SK-N-SH (cell line): Measurements from ENCODE around the gene NIPAL4. TPM values are rescaled to one million over a fixed set of nuclear protein-coding genes. Genes with fewer than 3 reads are reported as not detected.

Experiments used
- CTCF ChIA-PET: fragments of 300-600, 350-600 bp; formaldehyde crosslinking; extraction: SDS; loops from one replicate; lab custom pipeline; 2021; lab: Yijun Ruan, JAX
- POLR2A ChIA-PET: fragments of 350-600 bp; sonication (Branson Sonifier 250); formaldehyde crosslinking; extraction: SDS; loops from one replicate; lab custom pipeline; 2020; ENCODE audit warnings: antibody characterized with exemption, inconsistent platforms; lab: Yijun Ruan, JAX
- DNase-seq: peaks from one replicate; pipeline ENCODE4 v3.0.0; 2012
- H2AFZ ChIP-seq: fragments of 200-600 bp; sonication (generic); 2 replicates; pipeline ENCODE4 v1.8.1; 2016; ENCODE audit warnings: antibody characterized with exemption, mild to moderate bottlenecking, low read depth
- H3F3A ChIP-seq: fragments of 200-600 bp; sonication (generic); replicated peaks from 2 replicates; pipeline ENCODE3; 2016; ENCODE audit warnings: antibody characterized with exemption, mild to moderate bottlenecking; ENCODE audit not compliant: insufficient read depth
- H3K27ac ChIP-seq, 2 experiments: fragments of 200-500 bp in 1 of 2; fragments of 200-600 bp in 1 of 2; sonication (Bioruptor generic) in 1 of 2; sonication (generic), shearing (Covaris generic) in 1 of 2; 2 replicates each; pipeline versions ENCODE4 v1.5.1 to v1.6.1; 2014 to 2016; ENCODE audit warnings: low read depth in 2 of 2, inconsistent platforms in 1 of 2, low read length in 1 of 2, mild to moderate bottlenecking in 1 of 2, mixed read lengths in 1 of 2
- H3K27me3 ChIP-seq: fragments of 200-600 bp; sonication (generic), shearing (Covaris generic); 2 replicates; pipeline ENCODE4 v1.6.1; 2016; ENCODE audit warnings: mixed run types; ENCODE audit not compliant: insufficient read depth
- H3K36me3 ChIP-seq, 2 experiments: fragments of 200-500 bp in 1 of 2; fragments of 200-600 bp in 1 of 2; sonication (Bioruptor generic) in 1 of 2; sonication (generic) in 1 of 2; replicated peaks in 1 of 2; 2 replicates each; pipeline versions ENCODE3 to v1.5.1; 2014 to 2016; ENCODE audit warnings: low read length in 1 of 2, mild to moderate bottlenecking in 1 of 2; ENCODE audit not compliant: insufficient read depth in 2 of 2, control insufficient read depth in 1 of 2
- H3K4me1 ChIP-seq, 2 experiments: fragments of 200-500 bp in 1 of 2; fragments of 200-600 bp in 1 of 2; sonication (Bioruptor generic) in 1 of 2; sonication (generic), shearing (Covaris generic) in 1 of 2; 2 replicates each; pipeline versions ENCODE4 v1.5.1 to v1.6.1; 2014 to 2016; ENCODE audit warnings: low read depth in 1 of 2, low read length in 1 of 2, mixed run types in 1 of 2; ENCODE audit not compliant: insufficient read depth in 2 of 2, control insufficient read depth in 1 of 2
- H3K4me2 ChIP-seq: fragments of 200-600 bp; sonication (generic), shearing (Covaris generic); 2 replicates; pipeline ENCODE4 v1.6.1; 2017; ENCODE audit warnings: mixed run types
- H3K4me3 ChIP-seq, 2 experiments: fragments of 200-500 bp in 1 of 2; fragments of 200-600 bp in 1 of 2; sonication (Bioruptor generic) in 1 of 2; sonication (generic), shearing (Covaris generic) in 1 of 2; 2 replicates each; pipeline versions ENCODE4 v1.5.1 to v1.8.1; 2014 to 2016; ENCODE audit warnings: low read depth in 2 of 2, inconsistent platforms in 1 of 2, low read length in 1 of 2, mild to moderate bottlenecking in 1 of 2, mixed read lengths in 1 of 2, moderate library complexity in 1 of 2
- H3K79me2 ChIP-seq: fragments of 200-600 bp; sonication (generic); 2 replicates; pipeline ENCODE4 v1.8.1; 2017; ENCODE audit warnings: mild to moderate bottlenecking; ENCODE audit not compliant: insufficient read depth
- H3K9ac ChIP-seq: fragments of 200-600 bp; sonication (generic); 2 replicates; pipeline ENCODE4 v1.6.1; 2017; ENCODE audit warnings: mixed run types
- H3K9me2 ChIP-seq: fragments of 200-600 bp; sonication (generic); 2 replicates; pipeline ENCODE4 v1.6.1; 2017; ENCODE audit warnings: mixed run types
- H3K9me3 ChIP-seq: fragments of 200-600 bp; sonication (generic); 2 replicates; pipeline ENCODE4 v1.6.1; 2017; ENCODE audit warnings: mixed run types, mild to moderate bottlenecking, moderate library complexity
- H4K20me1 ChIP-seq: fragments of 200-600 bp; sonication (generic); 2 replicates; pipeline ENCODE4 v1.6.1; 2017; ENCODE audit warnings: mild to moderate bottlenecking, mixed run types; ENCODE audit not compliant: insufficient read depth
- EP300 ChIP-seq, 2 experiments: IDR thresholded peaks; 2 replicates each; pipeline versions ENCODE4 v1.4.0 to v1.6.1; 2012; ENCODE audit warnings: borderline replicate concordance in 1 of 2, low read depth in 1 of 2, low read length in 1 of 2
- FOSL2 ChIP-seq: IDR thresholded peaks from 2 replicates; pipeline ENCODE4 v1.4.0; 2012; ENCODE audit warnings: low read depth, mild to moderate bottlenecking, moderate library complexity, borderline replicate concordance
- FOXM1 ChIP-seq: IDR thresholded peaks from 2 replicates; pipeline ENCODE4 v1.4.0; 2012; ENCODE audit warnings: low read depth, mild to moderate bottlenecking
- IRF3 ChIP-seq: fragments of 150-350 bp; IDR thresholded peaks from 2 replicates; pipeline ENCODE4 v1.6.1; 2016; ENCODE audit warnings: mild to moderate bottlenecking, low read depth, low read length
- JUND ChIP-seq: IDR thresholded peaks from 2 replicates; pipeline ENCODE4 v1.4.0; 2012
- MAX ChIP-seq: IDR thresholded peaks from 2 replicates; pipeline ENCODE4 v1.4.0; 2012; ENCODE audit warnings: low read depth
- MXI1 ChIP-seq: IDR thresholded peaks from 2 replicates; pipeline ENCODE4 v1.6.1; 2012; ENCODE audit warnings: mild to moderate bottlenecking, low read depth, low read length, improper control_type of control experiment
- NFIC ChIP-seq: IDR thresholded peaks from 2 replicates; pipeline ENCODE4 v1.4.0; 2012; ENCODE audit warnings: borderline replicate concordance
- NRF1 ChIP-seq: IDR thresholded peaks from 2 replicates; pipeline ENCODE4 v1.6.1; 2012; ENCODE audit warnings: low read depth, mild to moderate bottlenecking, low read length
- PBX3 ChIP-seq: IDR thresholded peaks from 2 replicates; pipeline ENCODE4; 2012
- POLR2AphosphoS5 ChIP-seq: IDR thresholded peaks from 2 replicates; pipeline ENCODE4 v1.6.1; 2012; ENCODE audit warnings: low read depth, low read length
- RCOR1 ChIP-seq: fragments of 150-350 bp; IDR thresholded peaks from 2 replicates; pipeline ENCODE4 v1.6.1; 2017; ENCODE audit warnings: antibody characterized with exemption, low read length
- SIN3A ChIP-seq: IDR thresholded peaks from 2 replicates; pipeline ENCODE4 v1.6.1; 2012; ENCODE audit warnings: low read depth, mild to moderate bottlenecking, low read length, moderate library complexity, borderline replicate concordance
- SMC3 ChIP-seq: IDR thresholded peaks from 2 replicates; pipeline ENCODE4 v1.6.1; 2012; ENCODE audit warnings: low read depth, low read length, improper control_type of control experiment
- TCF12 ChIP-seq: IDR thresholded peaks from 2 replicates; pipeline ENCODE4 v1.4.0; 2012
- TEAD4 ChIP-seq: IDR thresholded peaks from 2 replicates; pipeline ENCODE4 v1.4.0; 2012; ENCODE audit warnings: mild to moderate bottlenecking, borderline replicate concordance; ENCODE audit not compliant: insufficient read depth
- WGBS: methylation state at CpG from one replicate; pipeline ENCODE4 v1.1.6; 2017; ENCODE audit warnings: low lambda C conversion rate; 5-methylcytosine and 5-hydroxymethylcytosine counted together
- polyA plus RNA-seq, 3 experiments: library from polyadenylated mRNA; depleted of rRNA; stranded (reverse); fragments of >200 nt; gene quantifications; 2 replicates each; pipeline ENCODE4 v1.2.3, GENCODE V29; 2012

Gene NIPAL4
- polyA plus RNA-seq, 1 of the 3 experiments (the other 2 are of a cell fraction): 2.3 TPM

GRCh38 chr5:157463081-157463480 is 3.1 kb downstream of the NIPAL4 start:
- WGBS: 81% methylated on average over 7 of the region's 8 CpGs
- Histone ChIP-seq H3F3A (peaks cover 20% of the 10 kb centered on the region), H3K9ac (no peak overlapping the region), H3K36me3 (no peaks in the 10 kb centered on the region), H3K79me2 (peaks cover 13% of the 10 kb centered on the region), H3K4me1 (peaks cover 11 to 14% of the 10 kb centered on the region in 2 experiments; a peak in 3 of 4 replicates), H2AFZ (no peak overlapping the region), H3K4me2 (no peak overlapping the region), H3K4me3 (no peak overlapping the region), H3K9me2 (no peaks in the 10 kb centered on the region), H3K9me3 (no peaks in the 10 kb centered on the region), H3K27ac (peak overlapping the region in 1 of 2 experiments; percentile 88; a peak in 2 of 4 replicates), H4K20me1 (no peaks in the 10 kb centered on the region), H3K27me3 (no peaks in the 10 kb centered on the region)
- POLR2A ChIA-PET: no interaction called here
- no peak for TF ChIP-seq FOXM1
- no peak for TF ChIP-seq SMC3
- no peak for TF ChIP-seq EP300 (IDR thresholded peaks at IDR 0.05; ENCODE audit: borderline replicate concordance in 1 of 2, low read depth in 1 of 2, low read length in 1 of 2)
- no peak for TF ChIP-seq IRF3
- TF ChIP-seq FOSL2: no peak
- TF ChIP-seq TEAD4: no peak
- no peak for TF ChIP-seq NRF1
- TF ChIP-seq NFIC: no peak
- TF ChIP-seq RCOR1: no peak
- no peak for DNase-seq
- CTCF ChIA-PET: interaction anchor here (1.6 to 5.4 kb wide), 2 partner anchors 9 to 14 kb away, joined by 7 to 32 read pairs; no protein-coding TSS in a partner anchor

- Histone ChIP-seq H3K27ac (peak overlapping the region; percentile 60 to 88; a peak in 3 of 4 replicates), H2AFZ (0 out of 2 replicates have a peak overlapping the region, but pooled peaks have one; percentile 26), H3K27me3 (no peaks in the 10 kb centered on the region), H3K9me2 (no peaks in the 10 kb centered on the region), H3K9ac (peak overlapping the region; percentile 36; the same call in 1 of the 2 replicates), H3K4me1 (peaks cover 11 to 14% of the 10 kb centered on the region in 2 experiments; a peak in 3 of 4 replicates), H3F3A (peaks cover 20% of the 10 kb centered on the region), H3K79me2 (peaks cover 13% of the 10 kb centered on the region), H3K4me2 (peak overlapping the region; percentile 17; the same call in 1 of the 2 replicates), H3K9me3 (no peaks in the 10 kb centered on the region), H3K36me3 (no peaks in the 10 kb centered on the region), H3K4me3 (no peak overlapping the region), H4K20me1 (no peaks in the 10 kb centered on the region)
- no peak for DNase-seq
- CTCF ChIA-PET: interaction anchor here (5.4 kb wide), 1 partner anchor 14 kb away, joined by 32 read pairs; no protein-coding TSS in a partner anchor
- TF ChIP-seq MAX (peak; percentile 13; the same call in 1 of the 2 replicates), SIN3A (no peak), POLR2AphosphoS5 (no peak), FOSL2 (peak; percentile 43; the same call in 1 of the 2 replicates), TCF12 (peak; percentile 26; the same call in 1 of the 2 replicates), EP300 (IDR thresholded peaks at IDR 0.05; ENCODE audit: borderline replicate concordance in 1 of 2, low read depth in 1 of 2, low read length in 1 of 2) (no peak), MXI1 (no peak), JUND (peak; percentile 56; the same call in 1 of the 2 replicates), PBX3 (peak; percentile 69)
- WGBS: 51% methylated on average over 9 of the region's 9 CpGs
- POLR2A ChIA-PET: no interaction called here
Observed at GRCh38 chr5:157463621-157464518, 3.9 kb downstream of the NIPAL4 start.
